Endothelial cell (in vitro differentiated cells): ENCODE results near the gene NBPF6. TPM values are rescaled to one million over a fixed set of nuclear protein-coding genes. Genes with fewer than 3 reads are reported as not detected.
"Not testable (repeated sequence)": the region's sequence is repeated elsewhere in the genome, so short reads cannot be mapped to it uniquely, and the experiment has no call there.

ENCODE experiments used
- DNase-seq: peaks from one replicate; pipeline ENCODE4 v3.0.0; 2021; ENCODE audit warnings: low spot score
- H3K27ac Mint-ChIP-seq: one replicate; pipeline ENCODE4 v1.8.0; 2021; ENCODE audit warnings: mixed read lengths, inconsistent platforms; ENCODE audit not compliant: unreplicated experiment
- H3K27me3 Mint-ChIP-seq: one replicate; pipeline ENCODE4 v1.8.0; 2021; ENCODE audit warnings: mild to moderate bottlenecking, moderate library complexity, mixed read lengths, inconsistent platforms; ENCODE audit not compliant: unreplicated experiment
- H3K36me3 Mint-ChIP-seq: one replicate; pipeline ENCODE4 v1.8.0; 2021; ENCODE audit warnings: mild to moderate bottlenecking, low read depth, mixed read lengths, inconsistent platforms; ENCODE audit not compliant: unreplicated experiment
- H3K4me1 Mint-ChIP-seq: one replicate; pipeline ENCODE4 v1.8.0; 2021; ENCODE audit warnings: mild to moderate bottlenecking, mixed read lengths, inconsistent platforms; ENCODE audit not compliant: unreplicated experiment
- H3K4me3 Mint-ChIP-seq: one replicate; pipeline ENCODE4 v1.8.0; 2021; ENCODE audit warnings: mild to moderate bottlenecking, mixed read lengths, inconsistent platforms; ENCODE audit not compliant: unreplicated experiment
- H3K9me3 Mint-ChIP-seq: one replicate; pipeline ENCODE4 v1.8.0; 2021; ENCODE audit warnings: mixed read lengths, inconsistent platforms; ENCODE audit not compliant: unreplicated experiment
- long read RNA-seq: library from polyadenylated mRNA; unstranded; transcript quantifications from one replicate; pipeline ENCODE4 v2.0.0, GENCODE V29; 2020; ENCODE audit not compliant: unreplicated experiment
- total RNA-seq: library from RNA; stranded (reverse); fragmentation: NEBNext Ultra II Directional; extraction: Animal tissue kit (Norgen Biotek cat#: 25700); gene quantifications from one replicate; pipeline ENCODE4 v1.2.1, GENCODE V29; 2021; ENCODE audit not compliant: unreplicated experiment

NBPF6 gene
- total RNA-seq: 0.28 TPM
- long read RNA-seq: 0 reads

- H3K4me3 Mint-ChIP-seq, H3K36me3 Mint-ChIP-seq, H3K9me3 Mint-ChIP-seq, H3K4me1 Mint-ChIP-seq, H3K27me3 Mint-ChIP-seq, DNase-seq, H3K27ac Mint-ChIP-seq: not testable (repeated sequence)
Observed at GRCh38 chr1:108450043-108450442, at the start of gene NBPF6. NBPF6 (plus strand) TSS chr1:108450343; CDS start chr1:108450602, 259 bp downstream.

- H3K4me1 Mint-ChIP-seq, H3K27me3 Mint-ChIP-seq, H3K9me3 Mint-ChIP-seq, H3K27ac Mint-ChIP-seq, H3K4me3 Mint-ChIP-seq, H3K36me3 Mint-ChIP-seq, DNase-seq: not testable (repeated sequence)
Observed at GRCh38 chr1:108411098-108411833, 38.9 kb upstream of the NBPF6 start.

GRCh38 chr1:108420129-108420528, 30.0 kb upstream of the NBPF6 start:
- H3K4me1 Mint-ChIP-seq, H3K27ac Mint-ChIP-seq, H3K27me3 Mint-ChIP-seq, DNase-seq, H3K4me3 Mint-ChIP-seq, H3K36me3 Mint-ChIP-seq, H3K9me3 Mint-ChIP-seq: not testable (repeated sequence)

GRCh38 chr1:108421061-108421916, 28.9 kb upstream of the NBPF6 start:
- not testable (repeated sequence) for H3K9me3 Mint-ChIP-seq, H3K4me3 Mint-ChIP-seq, H3K4me1 Mint-ChIP-seq, DNase-seq, H3K27me3 Mint-ChIP-seq, H3K27ac Mint-ChIP-seq, H3K36me3 Mint-ChIP-seq

GRCh38 chr1:108426877-108427276, 23.3 kb upstream of the NBPF6 start:
- not testable (repeated sequence) for DNase-seq, H3K9me3 Mint-ChIP-seq, H3K4me1 Mint-ChIP-seq, H3K27ac Mint-ChIP-seq, H3K4me3 Mint-ChIP-seq, H3K36me3 Mint-ChIP-seq, H3K27me3 Mint-ChIP-seq

- H3K9me3 Mint-ChIP-seq, H3K36me3 Mint-ChIP-seq, DNase-seq, H3K27ac Mint-ChIP-seq, H3K27me3 Mint-ChIP-seq, H3K4me1 Mint-ChIP-seq, H3K4me3 Mint-ChIP-seq: not testable (repeated sequence)
Observed at GRCh38 chr1:108432002-108432401, 18.1 kb upstream of the NBPF6 start.

- H3K27ac Mint-ChIP-seq, H3K4me1 Mint-ChIP-seq, H3K9me3 Mint-ChIP-seq, H3K36me3 Mint-ChIP-seq, H3K27me3 Mint-ChIP-seq, DNase-seq, H3K4me3 Mint-ChIP-seq: not testable (repeated sequence)
Observed at GRCh38 chr1:108433404-108433803, 16.7 kb upstream of the NBPF6 start.

GRCh38 chr1:108438536-108438935, 11.6 kb upstream of the NBPF6 start:
- H3K27ac Mint-ChIP-seq, DNase-seq, H3K36me3 Mint-ChIP-seq, H3K27me3 Mint-ChIP-seq, H3K4me1 Mint-ChIP-seq, H3K4me3 Mint-ChIP-seq, H3K9me3 Mint-ChIP-seq: not testable (repeated sequence)

GRCh38 chr1:108454521-108454920, 4.4 kb downstream of the NBPF6 start:
- H3K27ac Mint-ChIP-seq, H3K36me3 Mint-ChIP-seq, H3K27me3 Mint-ChIP-seq, H3K4me3 Mint-ChIP-seq, H3K4me1 Mint-ChIP-seq, DNase-seq, H3K9me3 Mint-ChIP-seq: not testable (repeated sequence)

GRCh38 chr1:108458661-108459060, 8.5 kb downstream of the NBPF6 start:
- not testable (repeated sequence) for H3K27ac Mint-ChIP-seq, H3K4me3 Mint-ChIP-seq, H3K9me3 Mint-ChIP-seq, H3K4me1 Mint-ChIP-seq, DNase-seq, H3K27me3 Mint-ChIP-seq, H3K36me3 Mint-ChIP-seq

- not testable (repeated sequence) for H3K36me3 Mint-ChIP-seq, H3K27me3 Mint-ChIP-seq, H3K4me3 Mint-ChIP-seq, H3K9me3 Mint-ChIP-seq, DNase-seq, H3K4me1 Mint-ChIP-seq, H3K27ac Mint-ChIP-seq
Observed at GRCh38 chr1:108461758-108462157, 11.6 kb downstream of the NBPF6 start.

GRCh38 chr1:108463962-108464361, 13.8 kb downstream of the NBPF6 start:
- DNase-seq, H3K4me1 Mint-ChIP-seq: not testable (repeated sequence)

More at GRCh38 chr1:108463962-108464361, 13.8 kb downstream of the NBPF6 start:
- H3K27ac Mint-ChIP-seq, H3K36me3 Mint-ChIP-seq, H3K27me3 Mint-ChIP-seq, H3K4me3 Mint-ChIP-seq, H3K9me3 Mint-ChIP-seq: not testable (repeated sequence)
